H1 (cell line): ENCODE data around the gene TAC4. TPM values are rescaled to one million over a fixed set of nuclear protein-coding genes. Genes with fewer than 3 reads are reported as not detected.

Experiments used
- CBX8 ChIP-seq: fragments of 300-800, 300-1000 bp; sonication (generic); IDR thresholded peaks from 2 replicates; pipeline ENCODE4 v1.7.1; 2016; ENCODE audit warnings: low read depth, low read length, borderline replicate concordance
- CTCF ChIP-seq, 3 experiments: IDR thresholded peaks; 1 replicate in 2 of 3; 2 replicates in 1 of 3; pipeline versions ENCODE4 v1.5.1 to v1.6.1; 2011; ENCODE audit warnings: low read length in 3 of 3, mild to moderate bottlenecking in 3 of 3, inconsistent platforms in 2 of 3, low read depth in 1 of 3, moderate library complexity in 1 of 3; ENCODE audit not compliant: insufficient read depth in 1 of 3; ENCODE audit errors: control extremely low read depth in 1 of 3
- KDM5A ChIP-seq: fragments of 200-600 bp; IDR thresholded peaks from 2 replicates; pipeline ENCODE4 v1.7.1; 2012; ENCODE audit warnings: mild to moderate bottlenecking, low read length, inconsistent platforms, mixed read lengths
- polyA plus RNA-seq, 7 experiments: library from polyadenylated mRNA; depleted of rRNA in 3 of 7; stranded (reverse) in 5 of 7; unstranded in 2 of 7; fragments of >200 nt in 5 of 7; fragments of 200-250 nt in 2 of 7; gene quantifications; 1 replicate in 5 of 7; 2 replicates in 1 of 7; 4 replicates in 1 of 7; pipeline versions ENCODE4 v1.2.1 to v1.2.3, GENCODE V29; 2011 to 2013; ENCODE audit warnings: missing spikeins in 2 of 7, mixed read lengths in 2 of 7
- total RNA-seq: library from RNA; stranded (reverse); fragmentation: NEBNext Ultra II Directional; extraction: Animal tissue kit (Norgen Biotek cat#: 25700); gene quantifications from 2 replicates; pipeline ENCODE4 v1.2.1, GENCODE V29; 2021

Gene TAC4
- total and polyA plus RNA-seq, 2 of the 8 experiments (the other 6 are each of a cell fraction or from before 2014, with no cell fraction given): 0.15 TPM; not detected in 1

- TF ChIP-seq CTCF (IDR thresholded peaks at IDR 0.05; ENCODE audit: control extremely low read depth in 1 of 3, insufficient read depth in 1 of 3, low read depth in 1 of 3, low read length in 3 of 3) (peak; percentile 89 to 96 (median 91)), CBX8 (no peak), KDM5A (no peak)
- TF ChIP-seq, all 59 proteins: peak for 23
Observed at GRCh38 chr17:49880291-49881053, 32.6 kb upstream of the TAC4 start (continued).
